D721Med (cell line): ENCODE measurements around the gene RIGI.
"Not testable (repeated sequence)": the region's sequence is repeated elsewhere in the genome, so short reads cannot be mapped to it uniquely, and the experiment has no call there.

ENCODE experiments used
- DNase-seq: peaks from one replicate; pipeline ENCODE4 v3.0.0; 2011; ENCODE audit warnings: low spot score; ENCODE audit not compliant: insufficient read length
- FAIRE-seq: peaks from 2 replicates; lab custom pipeline; 2011; peaks lifted over from hg19 to GRCh38; lab: Jason Lieb, UNC
- TF ChIP-seq, protein P1 (sequence below): IDR thresholded peaks from 2 replicates; pipeline ENCODE4 v1.5.1; 2012; ENCODE audit warnings: mild to moderate bottlenecking, control low read depth; ENCODE audit not compliant: insufficient read depth; ENCODE audit errors: missing control alignments

RIGI gene

DNA sequence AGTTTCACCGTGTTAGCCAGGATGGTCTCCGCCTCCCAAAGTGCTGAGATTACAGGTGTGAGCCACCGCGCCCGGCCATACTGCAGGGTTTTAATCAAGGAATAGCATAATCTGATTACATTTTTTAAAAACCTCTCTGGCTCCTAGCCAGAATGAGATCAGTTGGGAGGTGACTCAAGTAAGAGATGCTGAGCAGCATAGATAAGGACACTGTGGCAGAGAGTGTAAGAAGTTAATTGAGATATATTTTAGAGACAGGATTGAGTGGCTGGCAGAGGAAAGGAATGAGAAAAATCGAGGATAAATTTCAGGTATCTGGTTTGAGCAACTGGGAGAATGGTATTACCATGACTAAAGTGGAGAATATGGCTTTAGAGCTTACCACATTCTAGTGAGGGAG, 7.3 kb upstream of the RIGI start:
- no peak for DNase-seq
- FAIRE-seq = no peak
- TF ChIP-seq, protein P1, sequence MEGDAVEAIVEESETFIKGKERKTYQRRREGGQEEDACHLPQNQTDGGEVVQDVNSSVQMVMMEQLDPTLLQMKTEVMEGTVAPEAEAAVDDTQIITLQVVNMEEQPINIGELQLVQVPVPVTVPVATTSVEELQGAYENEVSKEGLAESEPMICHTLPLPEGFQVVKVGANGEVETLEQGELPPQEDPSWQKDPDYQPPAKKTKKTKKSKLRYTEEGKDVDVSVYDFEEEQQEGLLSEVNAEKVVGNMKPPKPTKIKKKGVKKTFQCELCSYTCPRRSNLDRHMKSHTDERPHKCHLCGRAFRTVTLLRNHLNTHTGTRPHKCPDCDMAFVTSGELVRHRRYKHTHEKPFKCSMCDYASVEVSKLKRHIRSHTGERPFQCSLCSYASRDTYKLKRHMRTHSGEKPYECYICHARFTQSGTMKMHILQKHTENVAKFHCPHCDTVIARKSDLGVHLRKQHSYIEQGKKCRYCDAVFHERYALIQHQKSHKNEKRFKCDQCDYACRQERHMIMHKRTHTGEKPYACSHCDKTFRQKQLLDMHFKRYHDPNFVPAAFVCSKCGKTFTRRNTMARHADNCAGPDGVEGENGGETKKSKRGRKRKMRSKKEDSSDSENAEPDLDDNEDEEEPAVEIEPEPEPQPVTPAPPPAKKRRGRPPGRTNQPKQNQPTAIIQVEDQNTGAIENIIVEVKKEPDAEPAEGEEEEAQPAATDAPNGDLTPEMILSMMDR = no peak

DNA sequence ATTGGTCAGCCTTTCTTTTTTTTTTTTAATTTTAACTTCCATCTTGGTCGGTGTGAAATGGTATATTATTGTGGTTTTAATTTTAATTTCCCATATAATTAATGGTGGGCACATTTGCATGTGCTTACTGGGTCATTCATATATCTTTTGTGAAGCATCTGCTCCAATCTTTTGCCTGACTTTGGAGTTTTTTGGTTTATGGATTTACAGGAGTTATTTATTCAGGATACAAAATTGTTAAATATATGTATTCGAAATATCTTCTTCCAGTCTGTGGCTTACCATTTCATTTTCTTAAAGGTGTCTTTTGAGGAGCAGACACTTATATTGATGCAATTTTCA, 682 bp upstream of the RIGI start:
- TF ChIP-seq, protein P1 = no peak
- FAIRE-seq (no peak), DNase-seq (no peak)

DNA sequence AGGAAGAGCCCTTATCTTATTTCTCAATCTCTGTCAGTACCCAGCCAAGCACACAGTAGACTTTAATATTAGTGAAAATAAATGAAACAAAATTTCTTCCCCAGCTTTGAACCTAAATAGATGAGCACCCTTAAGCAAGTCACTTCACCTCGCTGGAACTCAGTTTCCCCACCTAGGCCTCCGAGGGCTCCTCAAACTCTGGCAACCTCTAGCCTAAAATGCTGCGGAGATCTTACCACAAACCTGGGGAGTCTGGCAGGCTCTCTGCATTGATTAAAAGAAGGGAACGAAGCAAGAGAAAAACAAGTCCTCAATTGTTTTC, 326 bp downstream of the RIGI start:
- FAIRE-seq (no peak), DNase-seq (no peak)
- TF ChIP-seq, protein P1 = no peak

DNA sequence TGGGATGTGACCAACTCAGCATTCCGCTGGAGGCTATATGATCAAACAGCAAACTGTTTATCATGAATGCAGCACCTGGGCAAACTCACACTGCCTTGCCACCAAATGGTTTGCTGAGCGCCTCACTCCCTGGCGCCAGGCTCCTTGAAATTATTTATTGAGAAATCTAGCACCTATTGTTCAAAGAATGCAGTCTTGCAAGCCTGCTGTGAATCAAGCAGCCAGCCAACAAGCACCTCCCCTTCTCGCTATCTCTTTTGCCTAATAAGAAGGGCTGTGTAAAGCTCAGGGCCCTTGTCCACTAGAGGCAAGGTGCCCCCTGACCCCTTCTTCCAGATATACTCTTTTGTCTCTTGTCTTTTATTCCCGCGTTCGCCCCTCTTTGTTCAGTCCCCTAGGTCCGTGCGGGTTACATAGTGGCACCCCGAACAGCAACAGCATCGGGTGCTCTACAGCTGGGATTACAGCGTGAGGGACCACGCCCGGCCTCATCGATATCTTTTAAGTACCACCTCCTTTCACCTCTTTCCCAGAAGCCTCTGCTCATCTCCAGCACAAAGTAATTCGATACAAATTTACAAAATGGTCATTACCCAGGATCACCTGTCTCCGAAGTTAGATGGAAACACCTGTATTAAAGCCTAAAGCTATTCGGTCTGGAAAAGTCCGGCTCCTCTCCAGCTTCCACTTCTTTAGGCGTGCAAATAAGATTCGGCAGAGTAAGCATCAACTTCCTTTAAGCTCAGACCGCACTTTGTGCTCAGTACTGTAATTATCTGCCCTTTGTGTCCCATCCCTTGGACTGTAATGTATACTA, 896 bp downstream of the RIGI start:
- no peak for FAIRE-seq
- TF ChIP-seq, protein P1 = no peak
- DNase-seq = no peak

DNA sequence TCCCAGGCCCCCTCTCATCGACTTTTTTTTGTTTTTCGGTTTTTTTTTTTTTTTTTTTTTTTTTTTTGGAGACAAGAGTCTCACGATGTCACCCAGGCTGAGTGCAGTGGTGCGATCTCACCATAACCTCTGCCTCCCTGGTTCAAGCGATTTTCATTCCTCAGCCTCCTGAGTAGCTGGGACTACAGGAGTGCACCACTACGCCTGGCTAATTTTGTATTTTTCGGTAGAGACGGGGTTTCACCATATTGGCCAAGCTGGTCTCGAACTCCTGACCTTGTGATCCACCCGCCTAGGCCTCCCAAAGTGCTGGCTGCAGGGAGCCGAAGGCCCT, 1.5 kb downstream of the RIGI start:
- DNase-seq, FAIRE-seq: not testable (repeated sequence)

DNA sequence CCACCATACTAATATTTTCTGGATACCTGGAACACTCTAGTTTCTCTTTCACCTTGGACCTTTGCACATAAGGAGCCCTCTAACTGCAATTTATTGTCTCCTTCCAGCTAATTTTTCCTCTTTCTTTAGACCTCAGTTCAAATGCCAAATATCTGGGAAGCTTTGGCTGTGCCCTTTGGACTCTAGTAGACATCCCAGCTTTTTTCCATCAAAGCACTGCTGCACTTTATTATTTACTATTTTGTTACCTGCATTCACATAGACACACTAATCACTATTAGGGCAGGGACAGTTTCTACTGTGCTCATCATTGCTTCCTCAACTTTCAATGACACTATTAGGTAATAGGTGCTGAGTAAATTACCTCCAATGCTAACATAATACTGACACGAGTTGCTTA, 2.1 kb downstream of the RIGI start:
- FAIRE-seq (no peak), DNase-seq (no peak)
- TF ChIP-seq, protein P1 = no peak

DNA sequence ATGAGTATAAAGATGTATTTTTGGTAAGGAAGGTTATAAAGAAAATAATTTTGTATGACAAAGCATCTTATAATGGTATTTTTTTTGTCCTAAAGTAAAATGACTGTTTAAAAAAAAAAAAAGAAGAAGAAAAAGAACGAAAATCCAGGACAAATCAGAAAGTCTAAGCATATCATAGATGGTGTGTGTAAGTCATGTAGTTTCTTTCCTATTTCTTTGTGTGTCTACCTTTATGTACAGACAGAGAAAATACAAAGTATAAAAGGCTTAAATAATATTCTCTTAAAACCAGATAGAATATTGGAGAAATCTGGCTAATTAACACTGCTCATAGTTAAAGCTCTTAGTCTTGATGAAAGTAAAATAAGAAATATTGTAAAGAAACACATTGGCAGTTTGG, 7.7 kb downstream of the RIGI start:
- DNase-seq (no peak), FAIRE-seq (no peak)
- TF ChIP-seq, protein P1 = no peak

DNA sequence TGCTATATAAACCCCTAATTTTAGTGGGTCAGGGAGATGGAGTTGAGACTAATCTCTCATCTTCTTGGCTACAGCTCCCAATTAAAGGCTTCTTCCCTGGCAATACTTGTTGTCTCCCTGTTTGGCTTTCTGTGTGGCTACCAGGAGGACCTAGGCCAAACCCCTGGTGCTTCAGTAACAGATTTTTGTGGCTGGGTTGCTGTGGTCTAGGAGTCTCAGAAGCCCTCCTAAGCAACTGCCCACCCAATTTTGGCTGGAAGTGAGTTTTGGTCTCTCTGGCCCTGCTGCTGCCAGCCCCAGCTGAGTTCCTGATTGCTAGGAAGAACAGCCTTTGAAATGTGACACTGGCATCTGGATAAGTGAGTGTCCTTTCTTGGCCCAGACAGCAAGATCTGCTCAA, 9.8 kb downstream of the RIGI start:
- DNase-seq (no peak), FAIRE-seq (no peak)
- TF ChIP-seq, protein P1 = no peak
